Erythroblast (primary cell): ENCODE data around the gene DAGLA.

Source experiments
- GATA1 ChIP-seq: IDR thresholded peaks from 2 replicates; pipeline ENCODE4 v1.6.1; 2011; ENCODE audit warnings: low read depth, mild to moderate bottlenecking, control low read depth, low read length, moderate library complexity
- POLR2A ChIP-seq: IDR thresholded peaks from 2 replicates; pipeline ENCODE4 v1.6.1; 2011; ENCODE audit warnings: mild to moderate bottlenecking, low read length

DNA sequence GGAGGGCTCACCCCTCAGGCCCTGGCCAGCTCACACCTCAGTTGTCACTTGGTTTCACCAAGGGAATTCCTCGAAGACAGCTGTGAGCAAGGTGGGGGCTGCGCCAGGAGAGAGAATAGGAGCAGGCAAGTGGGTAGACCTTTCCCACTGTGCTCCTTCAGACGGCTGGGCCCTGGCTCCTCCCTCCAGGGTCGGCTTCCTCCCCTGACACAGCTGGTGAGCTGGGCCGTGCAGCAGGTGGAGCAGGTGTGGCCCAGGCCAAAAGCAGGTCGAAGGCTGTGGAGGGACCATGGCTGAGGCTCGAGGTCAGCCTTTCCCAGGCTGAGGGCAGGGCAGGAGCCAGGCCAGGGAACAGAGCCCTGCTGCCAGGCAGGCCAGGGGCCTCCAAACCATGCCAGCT is 59.8 kb downstream of the DAGLA start:
- TF ChIP-seq POLR2A (no peak), GATA1 (no peak)
